ENCODE measurements around the gene PRR5.
"Not testable (repeated sequence)": the region's sequence is repeated elsewhere in the genome, so short reads cannot be mapped to it uniquely, and the experiment has no call there.

The PRR5 gene

GRCh38 chr22:44701824-44702478 is at the start of gene PRR5:
Gene PRR5 (plus strand): TSS chr22:44702204. CDS start chr22:44702475, 271 bp downstream.
- DNase-seq: peak in 30 of 51 donors; percentile 5 to 85 (median 39)

- DNase-seq: not testable (repeated sequence)
Observed at GRCh38 chr22:44652866-44653265, 49.1 kb upstream of the PRR5 start.

- DNase-seq: peak in 32 of 51 donors; percentile 17 to 84 (median 64)
Observed at GRCh38 chr22:44658311-44658953, 43.6 kb upstream of the PRR5 start.

GRCh38 chr22:44659140-44659539 is 42.9 kb upstream of the PRR5 start:
- DNase-seq: peak in 29 of 51 donors; percentile 17 to 79 (median 59)

GRCh38 chr22:44660051-44660830 is 41.8 kb upstream of the PRR5 start:
- no peak for DNase-seq

- peak in 1 of 51 donors; percentile 12 for DNase-seq
Observed at GRCh38 chr22:44661070-44661469, 40.9 kb upstream of the PRR5 start.

- no peak for DNase-seq
Observed at GRCh38 chr22:44661659-44662569, 40.1 kb upstream of the PRR5 start.

GRCh38 chr22:44663256-44663999 is 38.6 kb upstream of the PRR5 start:
- no peak for DNase-seq

- DNase-seq: peak in 38 of 51 donors; percentile 9 to 84 (median 52)
Observed at GRCh38 chr22:44664149-44664548, 37.9 kb upstream of the PRR5 start.

GRCh38 chr22:44665115-44665514 is 36.9 kb upstream of the PRR5 start:
- peak in 21 of 51 donors; percentile 5 to 55 (median 34) for DNase-seq

GRCh38 chr22:44666207-44666585 is 35.8 kb upstream of the PRR5 start:
- no peak for DNase-seq

- no peak for DNase-seq
Observed at GRCh38 chr22:44667276-44667675, 34.7 kb upstream of the PRR5 start.

GRCh38 chr22:44667829-44668189 is 34.2 kb upstream of the PRR5 start:
- no peak for DNase-seq

GRCh38 chr22:44668190-44668885 is 33.7 kb upstream of the PRR5 start:
- DNase-seq: peak in 9 of 51 donors; percentile 6 to 60 (median 29)

GRCh38 chr22:44668886-44669521 is 33.0 kb upstream of the PRR5 start:
- no peak for DNase-seq

GRCh38 chr22:44669561-44669976 is 32.4 kb upstream of the PRR5 start:
- no peak for DNase-seq

GRCh38 chr22:44670220-44670988 is 31.6 kb upstream of the PRR5 start:
- DNase-seq: peak in 1 of 51 donors; percentile 21

- DNase-seq: no peak
Observed at GRCh38 chr22:44671742-44672141, 30.3 kb upstream of the PRR5 start.

GRCh38 chr22:44672632-44673031 is 29.4 kb upstream of the PRR5 start:
- DNase-seq: no peak
